Stomach (tissue), 9 donors: ENCODE results near the gene TMEM52B. TPM values are rescaled to one million over a fixed set of nuclear protein-coding genes. Genes with fewer than 3 reads are reported as not detected.

Experiments
- DNase-seq, 2 donors: peaks; one replicate each; pipeline versions ENCODE4 v3.0.0 to v3.0.0-alpha.2; 2013 to 2019
- H3K27ac ChIP-seq, 5 donors: fragments of 200-600 bp in 4 of 5; sonication (generic) in 4 of 5; one replicate each; pipeline ENCODE4 v1.5.1; 2013 to 2019; ENCODE audit warnings: mild to moderate bottlenecking in 1 of 5, moderate library complexity in 1 of 5
- H3K27me3 ChIP-seq, 3 donors: fragments of 200-600 bp; sonication (generic); one replicate each; pipeline ENCODE4 v1.5.1; 2017 to 2019; ENCODE audit warnings: mixed run types in 1 of 3
- H3K36me3 ChIP-seq, 4 donors: fragments of 200-600 bp; sonication (generic); 1 replicate in 3 of 4; 2 replicates in 1 of 4; pipeline ENCODE4 v1.5.1; 2016 to 2019
- H3K4me1 ChIP-seq, 4 donors: fragments of 200-600 bp; sonication (generic); one replicate each; pipeline ENCODE4 v1.5.1; 2016 to 2019
- H3K4me3 ChIP-seq, 4 donors: fragments of 200-600 bp; sonication (generic) in 3 of 4; one replicate each; pipeline ENCODE4 v1.5.1; 2016 to 2019; ENCODE audit warnings: mild to moderate bottlenecking in 1 of 4
- H3K9me3 ChIP-seq, 4 donors: fragments of 200-600 bp; sonication (generic); one replicate each; pipeline ENCODE4 v1.5.1; 2016 to 2019
- EP300 ChIP-seq: sonication (generic); formaldehyde crosslinking; IDR thresholded peaks from one replicate; pipeline ENCODE4 v1.6.1; 2017; ENCODE audit warnings: antibody characterized with exemption
- POLR2A ChIP-seq, 4 donors: fragments of 450-650 bp; IDR thresholded peaks; one replicate each; pipeline ENCODE4 v1.6.1; 2016; ENCODE audit warnings: antibody characterized with exemption in 4 of 4, control low read depth in 2 of 4, mild to moderate bottlenecking in 1 of 4, moderate library complexity in 1 of 4
- POLR2AphosphoS5 ChIP-seq, 3 donors: sonication (generic); formaldehyde crosslinking; IDR thresholded peaks; one replicate each; pipeline ENCODE4 v1.6.1; 2016; ENCODE audit warnings: antibody characterized with exemption in 3 of 3
- WGBS, 5 donors: extraction: QIAGEN DNeasy Blood & Tissue Kit in 3 of 5; methylation state at CpG; one replicate each; pipeline versions ENCODE4 v1.1.5 to v1.1.7; 2013 to 2018; 5-methylcytosine and 5-hydroxymethylcytosine counted together
- intact Hi-C: fragments of 100-400 bp; cut with DNase I; formaldehyde crosslinking; loops from one replicate; pipeline ENCODE4 v1.15.1; 2023; ENCODE audit warnings: low total_unique reads
- polyA plus RNA-seq, 3 donors: library from polyadenylated mRNA; stranded (reverse); fragments of 200-250 nt; gene quantifications; one replicate each; pipeline ENCODE4 v1.2.3, GENCODE V29; 2013
- total RNA-seq, 5 donors: library from RNA; depleted of rRNA; stranded (reverse); fragments of >200 nt; gene quantifications; one replicate each; pipeline versions ENCODE4 v1.1.0 to v1.2.3, GENCODE V29; 2014 to 2016
- TF ChIP-seq, protein P1 (sequence below), 7 experiments: fragments of 450-650 bp in 4 of 7; fragments of 200-600 bp in 3 of 7; sonication (generic) in 3 of 7; IDR thresholded peaks; one replicate each; pipeline ENCODE4 v1.5.1; 2016 to 2019; ENCODE audit warnings: antibody characterized with exemption in 7 of 7, control low read depth in 2 of 7, mild to moderate bottlenecking in 1 of 7
- donor health status: healthy with polysubstance abuse.
- donor health status: Bipolar disorder and iron deficiency.
- donor health status: healthy.

The TMEM52B gene
- total and polyA plus RNA-seq, 8 donors = 0.14 to 1.4 (median 0.60) TPM; not detected in 4

DNA sequence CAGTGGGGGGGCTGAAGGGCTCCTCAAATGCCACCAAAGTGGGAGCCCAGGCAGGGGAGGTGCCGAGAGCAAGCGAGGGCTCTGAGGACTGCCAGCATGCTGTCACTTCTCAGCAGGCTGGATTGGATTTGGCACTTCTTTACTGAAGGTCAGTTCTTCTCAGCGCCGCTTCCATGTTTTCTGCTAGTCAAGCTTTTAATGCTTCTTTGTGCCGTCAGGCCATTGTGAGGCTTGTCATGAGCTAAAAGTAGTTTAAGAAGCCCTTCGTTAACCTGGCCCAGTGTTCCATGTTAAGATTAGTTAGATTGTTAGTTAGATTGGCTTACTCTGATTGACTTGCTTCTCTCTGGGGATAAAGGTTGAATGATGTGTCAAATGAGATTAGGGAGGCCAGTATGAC lies 47.3 kb downstream of the TMEM52B start:
- intact Hi-C loops = no loop called here
- WGBS, 5 donors = 94 to 98% (median 97%) methylated on average over 4 to 6 of the region's 6 CpGs
- peaks cover 0 to 8% (median 4%) of the 10 kb centered on the region in 4 donors for H3K4me1 ChIP-seq
- H3K4me3 ChIP-seq = no peak overlapping the region
- H3K9me3 ChIP-seq = no peaks in the 10 kb centered on the region
- H3K27me3 ChIP-seq = no peaks in the 10 kb centered on the region
- DNase-seq = no peak
- H3K36me3 ChIP-seq = peaks cover 29 to 38% (median 36%) of the 10 kb centered on the region in 4 donors
- H3K27ac ChIP-seq = no peak overlapping the region
- no peak for TF ChIP-seq POLR2A (IDR thresholded peaks at IDR 0.05)

DNA sequence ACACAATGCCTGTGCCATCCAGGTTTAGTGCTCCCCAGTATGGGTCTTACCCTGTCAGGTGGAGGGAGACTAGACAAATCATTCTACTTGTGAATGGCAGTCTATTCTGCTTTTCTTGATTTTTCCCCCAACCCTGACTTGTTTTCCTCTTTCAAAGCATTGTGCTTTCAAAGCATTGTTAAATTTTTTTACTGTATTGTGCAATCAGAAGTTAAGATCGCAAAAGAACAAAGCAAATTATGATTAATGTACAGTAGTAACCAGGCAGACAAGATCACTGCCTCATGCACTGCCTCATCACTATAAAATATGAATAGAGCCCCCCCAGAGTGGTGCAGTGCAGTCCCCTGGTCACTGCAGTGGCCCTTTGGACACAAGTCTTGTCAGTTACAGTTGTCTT lies 47.9 kb downstream of the TMEM52B start:
- no peak overlapping the region for H3K27ac ChIP-seq
- 74 to 87% (median 82%) methylated on average over 1 of the region's 1 CpG for whole genome bisulfite sequencing, 5 donors
- intact Hi-C loops = no loop called here
- TF ChIP-seq, protein P1, sequence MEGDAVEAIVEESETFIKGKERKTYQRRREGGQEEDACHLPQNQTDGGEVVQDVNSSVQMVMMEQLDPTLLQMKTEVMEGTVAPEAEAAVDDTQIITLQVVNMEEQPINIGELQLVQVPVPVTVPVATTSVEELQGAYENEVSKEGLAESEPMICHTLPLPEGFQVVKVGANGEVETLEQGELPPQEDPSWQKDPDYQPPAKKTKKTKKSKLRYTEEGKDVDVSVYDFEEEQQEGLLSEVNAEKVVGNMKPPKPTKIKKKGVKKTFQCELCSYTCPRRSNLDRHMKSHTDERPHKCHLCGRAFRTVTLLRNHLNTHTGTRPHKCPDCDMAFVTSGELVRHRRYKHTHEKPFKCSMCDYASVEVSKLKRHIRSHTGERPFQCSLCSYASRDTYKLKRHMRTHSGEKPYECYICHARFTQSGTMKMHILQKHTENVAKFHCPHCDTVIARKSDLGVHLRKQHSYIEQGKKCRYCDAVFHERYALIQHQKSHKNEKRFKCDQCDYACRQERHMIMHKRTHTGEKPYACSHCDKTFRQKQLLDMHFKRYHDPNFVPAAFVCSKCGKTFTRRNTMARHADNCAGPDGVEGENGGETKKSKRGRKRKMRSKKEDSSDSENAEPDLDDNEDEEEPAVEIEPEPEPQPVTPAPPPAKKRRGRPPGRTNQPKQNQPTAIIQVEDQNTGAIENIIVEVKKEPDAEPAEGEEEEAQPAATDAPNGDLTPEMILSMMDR (IDR thresholded peaks at IDR 0.05) = no peak
- TF ChIP-seq POLR2AphosphoS5 (IDR thresholded peaks at IDR 0.05) = no peak
- TF ChIP-seq EP300 = no peak
- TF ChIP-seq POLR2A (IDR thresholded peaks at IDR 0.05) = no peak
- H3K4me3 ChIP-seq = no peak overlapping the region
- H3K9me3 ChIP-seq = no peaks in the 10 kb centered on the region
- no peaks in the 10 kb centered on the region for H3K27me3 ChIP-seq
- peaks cover 0 to 8% (median 4%) of the 10 kb centered on the region in 4 donors for H3K4me1 ChIP-seq
- no peak for DNase-seq
- H3K36me3 ChIP-seq = peaks cover 22 to 32% (median 29%) of the 10 kb centered on the region in 4 donors

DNA sequence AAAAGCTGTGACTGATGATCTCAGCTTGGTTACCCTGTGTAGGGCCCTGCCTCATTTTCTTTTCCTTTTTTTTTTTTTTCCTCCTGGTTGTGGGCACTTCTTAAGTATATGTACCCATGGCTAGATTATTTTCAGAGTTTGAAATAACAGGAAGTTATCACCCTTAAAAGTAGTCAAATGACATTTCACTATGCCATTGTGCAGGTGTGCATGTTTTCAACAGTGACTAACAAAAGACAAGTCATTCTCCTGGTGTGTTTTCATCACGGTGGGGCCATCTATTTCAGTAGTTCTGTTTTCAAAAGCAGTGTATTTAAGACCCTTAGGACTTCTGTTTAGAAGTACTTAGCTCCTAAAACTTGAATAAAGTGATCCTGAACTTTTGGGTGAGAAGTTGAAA lies 48.8 kb downstream of the TMEM52B start:
- DNase-seq = no peak
- H3K27me3 ChIP-seq = no peaks in the 10 kb centered on the region
- no peak overlapping the region for H3K27ac ChIP-seq
- intact Hi-C loops = no loop called here
- TF ChIP-seq, protein P1 (IDR thresholded peaks at IDR 0.05) = no peak
- no peak for TF ChIP-seq EP300
- TF ChIP-seq POLR2AphosphoS5 (IDR thresholded peaks at IDR 0.05) = no peak
- TF ChIP-seq POLR2A (IDR thresholded peaks at IDR 0.05) = no peak
- peaks cover 13 to 23% (median 20%) of the 10 kb centered on the region in 4 donors for H3K36me3 ChIP-seq
- H3K4me3 ChIP-seq = no peak overlapping the region
- no peaks in the 10 kb centered on the region for H3K9me3 ChIP-seq
- H3K4me1 ChIP-seq = peaks cover 0 to 8% (median 4%) of the 10 kb centered on the region in 4 donors
- WGBS, 5 donors = 47 to 68% (median 63%) methylated on average over 1 of the region's 1 CpG

DNA sequence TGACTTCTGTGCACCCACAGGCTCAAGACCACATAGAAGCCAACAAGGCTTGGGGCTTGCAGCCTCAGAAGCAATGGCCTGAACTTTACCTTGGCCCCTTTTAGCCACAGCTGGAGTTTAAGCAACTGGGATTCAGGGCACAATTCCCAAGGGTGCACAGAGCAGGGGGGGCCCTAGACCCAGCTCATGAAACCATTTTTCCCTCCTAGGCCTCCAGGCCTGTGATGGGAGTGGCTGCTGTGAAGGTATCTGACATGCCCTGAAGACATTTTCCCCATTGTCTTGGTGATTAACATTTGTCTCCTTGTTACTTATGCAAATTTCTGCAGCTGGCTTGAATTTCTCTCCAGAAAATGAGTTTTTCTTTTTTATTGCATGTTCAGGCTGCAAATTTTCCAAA lies 55.7 kb downstream of the TMEM52B start:
- intact Hi-C loops = no loop called here
- Histone ChIP-seq H3K4me3 (no peak overlapping the region), H3K27ac (no peak overlapping the region), H3K9me3 (peaks cover 0 to 10% (median 6%) of the 10 kb centered on the region in 4 donors), H3K4me1 (no peaks in the 10 kb centered on the region), H3K36me3 (no peaks in the 10 kb centered on the region), H3K27me3 (no peaks in the 10 kb centered on the region)
- no peak for TF ChIP-seq POLR2A (IDR thresholded peaks at IDR 0.05)
- no peak for TF ChIP-seq POLR2AphosphoS5 (IDR thresholded peaks at IDR 0.05)
- TF ChIP-seq EP300 = no peak
- TF ChIP-seq, protein P1 (IDR thresholded peaks at IDR 0.05) = no peak
- DNase-seq = no peak

DNA sequence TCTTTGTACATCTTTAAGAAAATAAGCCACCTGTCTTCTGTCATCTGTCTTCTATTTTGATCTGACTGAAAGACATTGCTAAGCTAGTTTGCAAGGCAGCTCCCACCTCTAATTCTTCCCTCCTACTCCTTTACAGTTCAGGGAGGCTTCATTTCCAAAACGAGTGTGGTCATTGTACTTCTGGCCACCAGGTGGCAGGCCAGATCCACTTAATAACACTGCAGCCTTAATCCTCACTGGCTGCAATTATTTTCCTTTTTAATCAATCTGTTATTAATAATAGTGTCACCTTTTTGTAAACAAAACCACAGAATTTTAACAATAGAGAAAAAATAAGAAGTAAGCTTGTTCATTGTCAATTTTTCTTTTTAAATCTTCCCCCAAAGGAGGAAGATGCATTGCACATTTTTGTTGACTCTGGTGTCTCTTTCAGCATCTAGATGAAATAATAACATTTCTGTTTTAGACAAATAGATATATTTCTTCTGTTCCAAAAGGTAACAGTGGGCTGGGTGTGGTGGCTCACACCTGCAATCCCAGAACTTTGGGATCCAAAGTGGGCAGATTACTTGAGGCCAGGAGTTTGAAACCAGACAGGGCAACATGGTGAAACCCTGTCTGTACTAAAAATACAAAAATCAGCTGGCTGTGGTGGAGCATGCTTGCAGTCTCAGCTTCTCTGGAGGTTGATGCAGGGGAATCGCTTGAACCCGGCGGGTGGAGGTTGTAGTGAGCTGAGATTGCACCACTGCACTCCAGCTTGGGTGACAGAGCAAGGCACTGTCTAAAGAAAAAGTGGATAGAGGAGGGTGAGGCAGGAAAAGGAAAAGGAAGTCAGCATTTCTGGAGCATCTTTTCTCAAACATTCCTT lies 57.2 kb downstream of the TMEM52B start:
- TF ChIP-seq, protein P1 (IDR thresholded peaks at IDR 0.05) = peak in 5 of 7 experiments; percentile 57 to 91 (median 80)
- TF ChIP-seq POLR2A (IDR thresholded peaks at IDR 0.05) = no peak
- TF ChIP-seq POLR2AphosphoS5 (IDR thresholded peaks at IDR 0.05) = no peak
- peak; percentile 31 to 77 for DNase-seq
- intact Hi-C loops = loop anchor here (5.0 kb wide), 1 partner anchor 326 kb away; no protein-coding TSS in a partner anchor
- Histone ChIP-seq H3K27me3 (no peaks in the 10 kb centered on the region), H3K9me3 (peaks cover 0 to 10% (median 6%) of the 10 kb centered on the region in 4 donors), H3K27ac (no peak overlapping the region), H3K4me3 (no peak overlapping the region), H3K36me3 (no peaks in the 10 kb centered on the region), H3K4me1 (no peaks in the 10 kb centered on the region)
- 33 to 53% (median 49%) methylated on average over 4 of the region's 4 CpGs for WGBS, 5 donors
